Calu3 (cell line): Measurements from ENCODE around the gene BDKRB1. TPM values are rescaled to one million over a fixed set of nuclear protein-coding genes. Genes with fewer than 3 reads are reported as not detected.

ENCODE experiments used
- BruUV-seq: library from RNA; stranded (reverse); fragments of 400-500 nt; replicated peaks from 2 replicates; lab custom pipeline; 2021; lab: Mats Ljungman, UMichigan
- CTCF ChIA-PET: fragments of 300-600 bp; sonication (Branson Sonifier 250); formaldehyde crosslinking; loops from one replicate; lab custom pipeline; 2022; ENCODE audit warnings: antibody characterized with exemption; lab: Charles Lee
- DNase-seq: peaks from one replicate; pipeline ENCODE4 v3.0.0; 2022
- H3K27ac Mint-ChIP-seq: one replicate; pipeline ENCODE4 v1.8.0; 2022; ENCODE audit warnings: mixed read lengths; ENCODE audit not compliant: unreplicated experiment
- H3K27me3 Mint-ChIP-seq: one replicate; pipeline ENCODE4 v1.8.0; 2022; ENCODE audit warnings: mixed read lengths; ENCODE audit not compliant: unreplicated experiment
- H3K36me3 Mint-ChIP-seq: one replicate; pipeline ENCODE4 v1.8.0; 2022; ENCODE audit warnings: mild to moderate bottlenecking, moderate library complexity, mixed read lengths; ENCODE audit not compliant: insufficient read depth, unreplicated experiment
- H3K4me1 Mint-ChIP-seq: one replicate; pipeline ENCODE4 v1.8.0; 2022; ENCODE audit warnings: mild to moderate bottlenecking, low read depth, mixed read lengths; ENCODE audit not compliant: unreplicated experiment
- H3K4me3 Mint-ChIP-seq: one replicate; pipeline ENCODE4 v1.8.0; 2022; ENCODE audit warnings: mild to moderate bottlenecking, low read depth, moderate library complexity, mixed read lengths; ENCODE audit not compliant: unreplicated experiment
- H3K9me3 Mint-ChIP-seq: one replicate; pipeline ENCODE4 v1.8.0; 2022; ENCODE audit warnings: low read depth, mixed read lengths; ENCODE audit not compliant: unreplicated experiment
- CTCF ChIP-seq: fragments of 200-600 bp; IDR thresholded peaks from one replicate; pipeline ENCODE4 v1.8.0; 2022; ENCODE audit warnings: antibody characterized with exemption; ENCODE audit not compliant: unreplicated experiment
- intact Hi-C: fragments of 100-400 bp; cut with micrococcal nuclease; formaldehyde crosslinking; loops from one replicate; pipeline ENCODE4 v1.10.0; 2022; ENCODE audit not compliant: unreplicated experiment
- total RNA-seq: library from RNA; stranded (reverse); gene quantifications from 2 replicates; pipeline ENCODE4 v1.2.3, GENCODE V29; 2022

Gene BDKRB1
- total RNA-seq, 1 experiment from 2014 or later = not detected

- intact Hi-C loops = no loop called here
- no peak for TF ChIP-seq CTCF
- H3K36me3 Mint-ChIP-seq = no peaks in the 10 kb centered on the region
- H3K27ac Mint-ChIP-seq = no peak overlapping the region
- CTCF ChIA-PET = interaction anchor here (2.3 kb wide), 1 partner anchor 173 kb away, joined by 26 read pairs; no protein-coding TSS in a partner anchor
- no peak for DNase-seq
- BruUV-seq = no TSS peak
- no peaks in the 10 kb centered on the region for H3K9me3 Mint-ChIP-seq
- H3K27me3 Mint-ChIP-seq = no peaks in the 10 kb centered on the region
- H3K4me3 Mint-ChIP-seq = no peak overlapping the region
- peaks cover 20% of the 10 kb centered on the region for H3K4me1 Mint-ChIP-seq
Measured at GRCh38 chr14:96274122-96274521, 18.1 kb downstream of the BDKRB1 start.

GRCh38 chr14:96274543-96274942 is 18.5 kb downstream of the BDKRB1 start:
- no peak for DNase-seq
- no peak for TF ChIP-seq CTCF
- no TSS peak for BruUV-seq
- Mint-ChIP-seq H3K4me1 (peaks cover 16% of the 10 kb centered on the region), H3K4me3 (no peak overlapping the region), H3K36me3 (no peaks in the 10 kb centered on the region), H3K9me3 (no peaks in the 10 kb centered on the region), H3K27ac (no peak overlapping the region), H3K27me3 (no peaks in the 10 kb centered on the region)
- intact Hi-C loops = no loop called here
- CTCF ChIA-PET = interaction anchor here (2.3 kb wide), 1 partner anchor 174 kb away, joined by 26 read pairs; no protein-coding TSS in a partner anchor

- Mint-ChIP-seq H3K9me3 (no peaks in the 10 kb centered on the region), H3K27ac (no peak overlapping the region), H3K4me1 (peaks cover 7% of the 10 kb centered on the region), H3K36me3 (no peaks in the 10 kb centered on the region), H3K27me3 (no peaks in the 10 kb centered on the region), H3K4me3 (no peak overlapping the region)
- peak; percentile 82 for DNase-seq
- no TSS peak for BruUV-seq
- CTCF ChIA-PET = interaction anchor here (1.1 to 2.3 kb wide), 3 partner anchors 169 to 192 kb away, joined by 3 to 26 read pairs (median 3); no protein-coding TSS in a partner anchor
- intact Hi-C loops = loop anchor here (1.0 to 5.0 kb wide), 3 partner anchors 175 to 278 kb away; no protein-coding TSS in a partner anchor
- peak; percentile 91 for TF ChIP-seq CTCF
Measured at GRCh38 chr14:96275177-96276112, 19.4 kb downstream of the BDKRB1 start.

- Mint-ChIP-seq H3K27ac (no peak overlapping the region), H3K27me3 (no peaks in the 10 kb centered on the region), H3K4me3 (no peak overlapping the region), H3K36me3 (no peaks in the 10 kb centered on the region), H3K4me1 (no peaks in the 10 kb centered on the region), H3K9me3 (no peaks in the 10 kb centered on the region)
- intact Hi-C loops = loop anchor here (5.0 kb wide), 2 partner anchors 221 to 281 kb away; no protein-coding TSS in a partner anchor
- no peak for TF ChIP-seq CTCF
- no TSS peak for BruUV-seq
- no peak for DNase-seq
- CTCF ChIA-PET = no interaction called here
Measured at GRCh38 chr14:96277890-96278289, 21.9 kb downstream of the BDKRB1 start.
